Loucy (cell line): ENCODE measurements around the gene TSHZ2.
"Not testable (repeated sequence)": the region's sequence is repeated elsewhere in the genome, so short reads cannot be mapped to it uniquely, and the experiment has no call there.

ENCODE experiments used
- EZH2phosphoT487 ChIP-seq: fragments of 200-600 bp; IDR thresholded peaks from 2 replicates; pipeline ENCODE4 v1.6.1; 2018; ENCODE audit warnings: antibody characterized with exemption, mild to moderate bottlenecking, moderate library complexity, borderline replicate concordance
- TF ChIP-seq, protein P1 (sequence below): fragments of 200-600 bp; sonication (generic); conservative IDR thresholded peaks from 2 replicates; pipeline ENCODE4 v1.5.1; 2014; ENCODE audit warnings: mild to moderate bottlenecking, antibody characterized with exemption, low read length

DNA sequence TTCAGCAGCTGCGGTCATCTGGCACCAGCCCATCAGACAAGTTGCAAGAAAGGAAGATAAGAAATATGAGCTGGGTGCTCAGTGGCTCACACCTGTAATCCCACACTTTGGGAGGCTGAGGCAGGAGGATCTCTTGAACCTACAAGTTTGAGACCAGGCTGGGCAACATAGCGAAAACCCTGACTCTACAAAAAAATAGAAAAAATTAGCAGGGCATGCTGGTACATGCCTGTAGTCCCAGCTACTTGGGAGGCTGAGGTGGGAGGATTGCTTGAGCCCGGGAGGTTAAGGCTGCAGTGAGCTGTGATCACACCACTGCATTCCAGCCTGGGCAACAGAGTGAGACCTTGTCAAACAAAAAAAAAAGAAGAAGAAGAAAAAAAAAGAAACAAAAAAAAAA, 564.2 kb downstream of the TSHZ2 start:
- TF ChIP-seq, protein P1, sequence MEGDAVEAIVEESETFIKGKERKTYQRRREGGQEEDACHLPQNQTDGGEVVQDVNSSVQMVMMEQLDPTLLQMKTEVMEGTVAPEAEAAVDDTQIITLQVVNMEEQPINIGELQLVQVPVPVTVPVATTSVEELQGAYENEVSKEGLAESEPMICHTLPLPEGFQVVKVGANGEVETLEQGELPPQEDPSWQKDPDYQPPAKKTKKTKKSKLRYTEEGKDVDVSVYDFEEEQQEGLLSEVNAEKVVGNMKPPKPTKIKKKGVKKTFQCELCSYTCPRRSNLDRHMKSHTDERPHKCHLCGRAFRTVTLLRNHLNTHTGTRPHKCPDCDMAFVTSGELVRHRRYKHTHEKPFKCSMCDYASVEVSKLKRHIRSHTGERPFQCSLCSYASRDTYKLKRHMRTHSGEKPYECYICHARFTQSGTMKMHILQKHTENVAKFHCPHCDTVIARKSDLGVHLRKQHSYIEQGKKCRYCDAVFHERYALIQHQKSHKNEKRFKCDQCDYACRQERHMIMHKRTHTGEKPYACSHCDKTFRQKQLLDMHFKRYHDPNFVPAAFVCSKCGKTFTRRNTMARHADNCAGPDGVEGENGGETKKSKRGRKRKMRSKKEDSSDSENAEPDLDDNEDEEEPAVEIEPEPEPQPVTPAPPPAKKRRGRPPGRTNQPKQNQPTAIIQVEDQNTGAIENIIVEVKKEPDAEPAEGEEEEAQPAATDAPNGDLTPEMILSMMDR, result not testable (repeated sequence)
- not testable (repeated sequence) for TF ChIP-seq EZH2phosphoT487
